T follicular helper cell (primary cell): ENCODE results near the gene FAM83F.
A peak's percentile ranks its signal among the peaks of the same experiment; 100 is the strongest.
"Not testable (repeated sequence)": the region's sequence is repeated elsewhere in the genome, so short reads cannot be mapped to it uniquely, and the experiment has no call there.

Experiments used
- DNase-seq: peaks from one replicate; pipeline ENCODE4 v3.0.0-alpha.2; 2020; ENCODE audit warnings: low read depth

The FAM83F gene

DNA sequence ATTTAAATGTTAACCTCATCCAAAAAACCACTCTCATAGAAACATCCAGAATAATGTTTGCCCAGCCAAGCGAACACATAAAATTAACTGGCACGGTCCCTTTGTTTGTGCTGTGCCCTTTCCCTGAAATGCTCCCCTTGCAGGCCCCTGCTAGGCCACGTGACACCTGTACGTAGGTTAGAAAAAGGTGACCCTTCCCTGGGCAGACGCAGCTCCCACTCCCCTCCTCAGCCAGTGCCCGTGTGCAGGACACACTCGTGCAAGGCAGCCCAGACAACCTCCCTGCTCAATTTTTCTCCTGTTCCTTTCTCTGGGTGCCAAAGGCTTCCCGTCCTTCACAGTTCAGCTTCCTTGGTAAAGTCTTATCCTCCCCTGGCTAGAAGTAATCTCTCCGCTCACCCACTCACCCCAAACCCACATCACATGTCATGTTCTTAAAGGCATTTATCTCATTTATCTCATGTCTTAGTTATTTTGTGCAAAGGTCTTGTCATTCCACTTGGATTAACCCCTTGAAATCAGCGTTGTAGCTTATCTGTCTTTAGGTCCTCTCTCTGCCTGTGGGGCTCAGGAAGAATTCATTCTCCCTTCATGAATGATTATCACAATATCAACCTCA lies 20.7 kb downstream of the FAM83F start:
- no peak for DNase-seq

- no peak for DNase-seq
These were observed 23.3 kb downstream of the FAM83F start for GRCh38 chr22:40018051-40018450.

GRCh38 chr22:40019100-40019499 lies 24.3 kb downstream of the FAM83F start:
- DNase-seq, result no peak

DNA sequence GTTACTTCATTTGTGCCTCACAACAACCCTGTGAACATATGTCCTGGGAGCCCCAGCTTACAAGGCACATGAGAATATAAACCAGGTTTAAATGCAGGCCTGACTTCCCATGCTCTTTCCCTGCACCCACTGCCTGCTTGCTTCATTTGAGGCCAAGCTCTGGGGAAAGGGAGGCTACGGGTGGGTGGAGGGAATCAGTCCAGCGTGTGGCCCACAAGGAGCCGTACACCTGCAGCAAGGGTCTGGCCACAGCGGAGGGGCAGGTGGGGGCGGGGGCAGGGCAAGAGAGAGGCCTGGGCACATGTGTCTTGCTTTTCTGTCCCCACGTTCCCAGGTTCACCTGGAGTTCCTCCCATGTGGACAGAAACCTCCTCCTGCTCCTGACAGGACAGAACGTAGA lies 26.2 kb downstream of the FAM83F start:
- no peak for DNase-seq

DNA sequence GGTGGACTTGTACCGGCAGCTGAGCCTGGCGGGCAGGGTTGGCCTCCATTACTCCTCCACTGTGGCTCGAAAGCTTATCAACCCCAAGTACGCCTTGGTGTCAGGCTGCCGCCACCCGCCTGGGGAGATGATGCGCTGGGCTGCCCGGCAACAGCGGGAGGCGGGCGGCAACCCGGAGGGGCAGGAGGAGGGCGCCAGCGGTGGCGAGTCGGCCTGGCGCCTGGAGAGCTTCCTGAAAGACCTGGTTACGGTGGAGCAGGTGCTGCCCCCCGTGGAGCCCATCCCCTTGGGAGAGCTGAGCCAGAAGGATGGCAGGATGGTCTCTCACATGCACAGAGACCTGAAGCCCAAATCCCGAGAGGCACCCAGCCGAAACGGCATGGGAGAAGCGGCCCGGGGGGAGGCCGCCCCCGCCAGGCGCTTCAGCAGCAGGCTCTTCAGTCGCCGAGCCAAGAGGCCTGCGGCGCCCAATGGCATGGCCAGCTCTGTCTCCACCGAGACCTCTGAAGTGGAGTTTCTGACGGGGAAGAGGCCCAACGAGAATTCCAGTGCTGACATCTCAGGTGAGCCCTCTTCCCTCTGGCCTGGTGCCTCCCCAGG lies 26.7 kb downstream of the FAM83F start:
- DNase-seq, result no peak

GRCh38 chr22:40022536-40023240 lies 27.9 kb downstream of the FAM83F start:
- DNase-seq, result no peak

DNA sequence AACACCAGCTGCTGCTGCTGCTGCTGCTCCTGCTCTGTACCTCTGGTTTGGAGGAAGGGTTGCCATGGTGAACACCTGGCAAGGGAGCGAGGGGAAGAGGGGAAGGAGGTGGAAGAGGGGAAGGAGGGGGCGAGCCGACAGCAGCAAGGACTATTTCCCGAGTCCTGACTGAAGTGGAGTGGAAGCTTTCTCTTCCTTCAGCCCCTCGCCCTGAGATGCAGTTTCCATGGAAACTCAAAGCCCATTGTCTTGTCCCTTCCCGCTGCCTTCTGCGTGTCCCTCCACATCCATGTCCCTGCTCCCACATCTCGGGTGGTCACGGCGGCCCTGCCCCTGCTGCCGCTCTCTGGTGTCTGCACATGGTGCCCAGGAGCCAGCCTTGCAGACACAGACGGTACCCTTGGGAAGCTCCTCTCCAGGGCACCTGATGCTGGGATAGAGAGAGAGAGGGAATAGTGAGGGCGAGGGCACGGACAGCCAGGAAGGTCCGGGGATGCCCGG lies 28.6 kb downstream of the FAM83F start:
- DNase-seq, result no peak

- DNase-seq, result peak; percentile 46
These were observed 29.7 kb downstream of the FAM83F start for GRCh38 chr22:40024201-40025061.

GRCh38 chr22:40025062-40025379 lies 30.3 kb downstream of the FAM83F start:
- DNase-seq, result not testable (repeated sequence)

DNA sequence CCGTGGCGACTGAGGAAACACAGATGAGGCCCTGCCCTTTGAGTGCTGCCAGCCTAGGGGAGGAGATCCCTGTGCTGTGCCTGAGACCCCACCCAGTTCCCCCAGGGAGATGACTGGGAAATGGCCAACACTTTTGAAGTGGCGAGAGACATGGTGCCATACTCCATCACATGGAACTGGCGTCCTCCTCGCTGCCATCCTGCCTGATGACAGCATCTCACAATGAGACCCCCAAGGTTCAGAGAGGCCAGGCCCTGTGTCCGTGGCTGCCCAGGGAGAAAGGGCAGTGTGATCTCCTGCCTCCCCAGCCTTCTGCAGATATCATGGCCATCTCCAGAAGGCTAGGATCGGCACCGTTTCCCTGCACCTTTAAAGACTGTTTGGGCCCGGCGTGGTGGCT lies 31.1 kb downstream of the FAM83F start:
- no peak for DNase-seq

- DNase-seq, result no peak
These were observed 31.9 kb downstream of the FAM83F start for GRCh38 chr22:40026641-40027040.

DNA sequence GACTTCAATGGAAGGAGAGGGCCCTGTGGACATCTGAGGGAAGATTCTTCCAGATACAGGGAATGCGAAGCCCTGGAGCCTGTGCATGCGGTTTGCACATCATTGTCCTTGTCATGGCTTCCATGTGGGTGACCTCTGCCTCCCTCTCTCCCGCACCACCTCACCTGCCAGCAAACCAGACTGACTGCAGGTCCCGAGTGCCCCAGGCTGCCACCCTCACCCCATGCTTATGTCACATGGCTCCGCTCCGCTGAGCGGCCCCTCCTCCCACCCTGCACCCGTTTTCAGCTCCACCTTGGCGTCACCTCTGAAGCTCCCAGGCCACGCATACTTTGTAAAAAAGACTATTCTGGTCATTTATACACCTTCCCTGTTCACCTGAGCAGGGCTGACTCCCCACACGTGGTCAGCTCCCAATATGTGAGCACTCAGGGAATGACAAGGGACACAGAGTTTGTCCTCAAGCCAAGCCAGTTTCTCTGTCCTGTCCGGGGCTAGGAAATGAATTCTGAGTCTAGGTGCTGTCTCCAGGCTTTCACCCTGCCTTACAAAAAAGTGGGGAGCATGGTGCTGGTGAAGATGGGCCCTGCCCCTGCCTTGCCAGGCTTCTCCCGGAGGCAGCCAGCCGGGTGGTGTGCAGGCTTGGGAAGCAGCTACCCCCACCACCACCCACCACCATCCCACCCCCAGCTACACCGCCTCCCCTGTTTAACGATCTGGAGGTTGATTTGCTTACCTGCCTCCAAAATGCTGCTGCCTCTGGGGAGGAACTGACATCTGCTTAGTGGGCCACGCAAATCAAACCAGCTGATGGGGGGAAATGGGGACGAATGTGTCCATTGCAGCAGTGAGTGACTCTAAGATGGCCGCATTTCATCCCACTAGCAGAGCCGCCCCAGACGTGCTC lies 32.7 kb downstream of the FAM83F start:
- DNase-seq, result no peak

- no peak for DNase-seq
These were observed 33.3 kb downstream of the FAM83F start for GRCh38 chr22:40028098-40028425.

GRCh38 chr22:40029189-40029890 lies 34.6 kb downstream of the FAM83F start:
- DNase-seq, result no peak

GRCh38 chr22:40030026-40030757 lies 35.4 kb downstream of the FAM83F start:
- DNase-seq, result no peak

DNA sequence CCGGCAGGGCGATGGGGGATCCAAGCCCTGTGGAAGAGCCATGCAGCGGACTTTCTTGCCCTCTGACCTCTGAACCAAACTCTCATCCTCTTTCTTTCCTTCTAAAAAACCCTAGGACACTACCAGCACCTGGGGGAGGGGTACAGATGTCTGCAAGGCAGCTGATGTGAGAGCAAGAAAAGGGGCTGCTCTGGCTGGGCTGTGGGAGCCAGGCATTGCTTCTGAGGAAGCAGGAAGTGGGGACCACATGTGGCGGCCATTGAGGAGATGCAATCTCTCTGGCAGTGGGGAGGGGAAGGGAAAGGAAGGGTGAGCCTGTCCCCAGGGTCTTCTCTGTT lies 36.0 kb downstream of the FAM83F start:
- no peak for DNase-seq

DNA sequence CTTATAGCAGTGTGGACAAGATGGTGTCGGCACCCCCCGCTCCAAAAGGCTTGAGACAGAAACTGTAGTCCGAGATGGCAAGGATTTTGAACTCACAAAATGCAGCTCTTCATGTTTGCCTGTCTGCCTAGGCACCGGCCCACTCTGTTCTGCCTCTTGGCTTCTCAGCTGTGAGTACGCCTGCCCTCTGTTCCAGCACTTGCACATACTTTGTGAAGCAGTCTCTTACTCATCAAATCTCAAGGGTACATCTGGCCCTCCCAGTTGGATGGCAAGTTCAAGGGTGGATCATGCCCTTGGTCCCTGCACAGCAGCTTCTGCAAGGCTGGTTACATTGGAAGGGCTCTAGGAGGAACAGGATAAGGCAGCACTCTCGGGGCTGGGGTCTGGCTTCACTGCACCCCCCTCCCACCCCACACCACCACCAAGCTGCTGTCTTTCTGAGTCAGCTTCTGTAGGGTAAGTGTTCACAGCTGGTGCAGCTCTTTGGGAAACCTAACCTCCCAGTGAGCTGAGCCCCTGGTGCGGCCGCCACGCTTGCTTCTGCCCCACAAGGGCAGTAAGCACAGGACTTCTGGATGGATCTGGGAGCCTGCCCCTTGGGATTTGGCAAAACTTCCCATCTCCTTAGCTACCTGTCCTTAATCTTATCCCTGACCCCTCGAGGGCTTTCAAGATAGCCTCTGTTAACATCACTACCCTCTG lies 37.2 kb downstream of the FAM83F start:
- DNase-seq, result no peak

DNA sequence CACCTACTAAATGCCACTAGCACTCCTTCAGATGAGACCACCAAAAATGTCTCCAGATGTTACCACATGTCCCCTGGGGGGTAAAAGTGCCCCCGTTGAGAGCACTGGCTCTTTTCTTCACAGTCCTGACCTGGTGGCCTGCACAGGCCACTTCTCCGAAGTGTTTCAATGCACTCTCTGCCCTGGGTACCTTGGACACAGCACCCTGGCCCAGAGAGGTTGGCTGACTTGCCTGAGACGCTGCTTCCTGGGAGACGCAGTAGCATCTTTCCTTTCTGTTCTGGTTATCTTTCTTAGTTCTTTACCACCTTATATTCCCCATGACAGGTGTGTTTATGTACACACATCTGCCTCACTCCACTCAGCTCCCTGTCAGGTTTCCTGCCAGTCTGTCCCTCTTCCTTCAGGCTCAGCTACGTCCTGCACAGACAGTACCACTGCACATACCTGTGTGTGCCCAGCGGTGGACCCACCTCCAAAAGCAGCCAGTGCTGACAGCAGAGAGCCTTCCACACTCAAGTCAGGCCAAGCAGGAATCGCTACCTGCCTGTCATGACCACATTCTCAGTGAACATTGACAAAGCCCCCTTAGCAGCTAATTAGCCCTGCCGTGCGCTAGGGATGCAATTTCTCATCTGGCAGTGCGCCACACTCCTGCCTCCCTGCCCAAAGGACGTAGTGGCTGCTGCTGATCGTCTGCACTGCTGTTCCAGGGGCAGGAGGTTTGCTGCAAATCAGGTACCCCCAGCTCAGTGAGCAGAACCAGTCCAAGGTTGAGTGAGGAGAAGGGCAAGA lies 39.0 kb downstream of the FAM83F start:
- no peak for DNase-seq

GRCh38 chr22:40035351-40035750 lies 40.6 kb downstream of the FAM83F start:
- DNase-seq, result no peak
